H1 (cell line): ENCODE measurements around the gene HADHA. TPM values are rescaled to one million over a fixed set of nuclear protein-coding genes. Genes with fewer than 3 reads are reported as not detected.

Experiments
- CTCF ChIA-PET: fragments of 300-600 bp; sonication (Branson Sonifier 250); formaldehyde crosslinking; loops from one replicate; lab custom pipeline; 2021; ENCODE audit not compliant: partially characterized antibody; lab: Charles Lee
- POLR2A ChIA-PET: fragments of 300-600 bp; sonication (Branson Sonifier 250); formaldehyde crosslinking; loops from one replicate; lab custom pipeline; 2021; ENCODE audit warnings: inconsistent platforms; ENCODE audit not compliant: partially characterized antibody; lab: Charles Lee
- DNase-seq, 2 experiments: peaks; one replicate each; pipeline versions ENCODE4 v3.0.0 to v3.0.0-alpha.2; 2010 to 2022; ENCODE audit warnings: low spot score in 2 of 2, low read depth in 1 of 2, mixed read lengths in 1 of 2
- FAIRE-seq: peaks from 2 replicates; lab custom pipeline; 2011; peaks lifted over from hg19 to GRCh38; lab: Jason Lieb, UNC
- H2AFZ ChIP-seq: 2 replicates; pipeline ENCODE4 v1.8.1; 2012; ENCODE audit warnings: low read length, inconsistent platforms
- H2AK5ac ChIP-seq: 2 replicates; pipeline ENCODE4 v1.6.1; 2013; ENCODE audit warnings: low read depth, low read length
- H2BK120ac ChIP-seq: replicated peaks from 2 replicates; pipeline ENCODE3; 2013; ENCODE audit warnings: low read depth, low read length, inconsistent platforms
- H2BK12ac ChIP-seq: 2 replicates; pipeline ENCODE4 v1.6.1; 2013; ENCODE audit warnings: low read depth, low read length
- H2BK15ac ChIP-seq: 2 replicates; pipeline ENCODE4 v1.6.1; 2013; ENCODE audit warnings: low read length
- H2BK20ac ChIP-seq: 2 replicates; pipeline ENCODE4 v1.6.1; 2013; ENCODE audit warnings: low read length
- H2BK5ac ChIP-seq: 2 replicates; pipeline ENCODE4 v1.6.1; 2013; ENCODE audit warnings: low read depth, low read length
- H3K14ac ChIP-seq: 2 replicates; pipeline ENCODE4 v1.6.1; 2013; ENCODE audit warnings: inconsistent platforms; ENCODE audit not compliant: insufficient read length
- H3K18ac ChIP-seq: 2 replicates; pipeline ENCODE4 v1.6.1; 2013; ENCODE audit warnings: low read length; ENCODE audit errors: extremely low read depth
- H3K23ac ChIP-seq: 2 replicates; pipeline ENCODE4 v1.6.1; 2013; ENCODE audit warnings: inconsistent platforms; ENCODE audit not compliant: insufficient read length
- H3K23me2 ChIP-seq: 2 replicates; pipeline ENCODE4 v1.6.1; 2013; ENCODE audit warnings: low read depth, low read length
- H3K27ac ChIP-seq: 2 replicates; pipeline ENCODE4 v1.6.1; 2011; ENCODE audit warnings: low read depth, low read length, inconsistent platforms
- H3K27me3 ChIP-seq, 4 experiments: replicated peaks in 1 of 4; 1 replicate in 1 of 4; 2 replicates in 3 of 4; pipeline versions ENCODE4 v1.6.1 to v1.8.1; 2011 to 2013; ENCODE audit warnings: low read length in 3 of 4, mild to moderate bottlenecking in 3 of 4, inconsistent platforms in 2 of 4, mixed read lengths in 2 of 4, moderate library complexity in 1 of 4; ENCODE audit not compliant: control insufficient read depth in 3 of 4, insufficient read depth in 3 of 4; ENCODE audit errors: extremely low read depth in 1 of 4
- H3K36me3 ChIP-seq, 4 experiments: 2 replicates each; pipeline versions ENCODE4 v1.6.1 to v1.8.1; 2011 to 2013; ENCODE audit warnings: mild to moderate bottlenecking in 4 of 4, low read length in 3 of 4, moderate library complexity in 2 of 4, control low read depth in 1 of 4, inconsistent platforms in 1 of 4; ENCODE audit not compliant: insufficient read depth in 4 of 4, control insufficient read depth in 2 of 4
- H3K4ac ChIP-seq: replicated peaks from 2 replicates; pipeline ENCODE3; 2013; ENCODE audit warnings: low read length, low read depth, mixed read lengths, inconsistent platforms; ENCODE audit not compliant: insufficient read length
- H3K4me1 ChIP-seq, 4 experiments: replicated peaks in 1 of 4; 1 replicate in 1 of 4; 2 replicates in 3 of 4; pipeline versions ENCODE4 v1.6.1 to v1.8.1; 2011 to 2013; ENCODE audit warnings: low read length in 3 of 4, inconsistent platforms in 2 of 4, mixed read lengths in 1 of 4; ENCODE audit not compliant: insufficient read depth in 4 of 4, control insufficient read depth in 3 of 4
- H3K4me2 ChIP-seq, 2 experiments: 2 replicates each; pipeline versions ENCODE4 v1.6.1 to v1.8.1; 2011 to 2013; ENCODE audit warnings: low read depth in 2 of 2, low read length in 2 of 2, control low read depth in 1 of 2, inconsistent platforms in 1 of 2, mild to moderate bottlenecking in 1 of 2; ENCODE audit not compliant: insufficient read depth in 1 of 2
- H3K4me3 ChIP-seq, 4 experiments: fragments of 200-600, 300-600 bp in 1 of 4; sonication (generic), shearing (Covaris generic), sonication (Bioruptor Twin) in 1 of 4; 2 replicates each; pipeline versions ENCODE4 v1.5.1 to v1.8.1; 2011 to 2016; ENCODE audit warnings: low read length in 4 of 4, low read depth in 3 of 4, control low read depth in 2 of 4, inconsistent platforms in 2 of 4, mild to moderate bottlenecking in 2 of 4, mixed read lengths in 1 of 4, moderate library complexity in 1 of 4; ENCODE audit not compliant: insufficient read depth in 2 of 4; ENCODE audit errors: extremely low read depth in 1 of 4
- H3K56ac ChIP-seq: replicated peaks from 2 replicates; pipeline ENCODE3; 2013; ENCODE audit warnings: low read depth, mild to moderate bottlenecking, mixed read lengths, low read length, inconsistent platforms; ENCODE audit not compliant: insufficient read length
- H3K79me1 ChIP-seq: 2 replicates; pipeline ENCODE4 v1.6.1; 2013; ENCODE audit warnings: low read depth, low read length, control low read depth
- H3K79me2 ChIP-seq, 2 experiments: 2 replicates each; pipeline versions ENCODE4 v1.6.1 to v1.8.1; 2012 to 2013; ENCODE audit warnings: low read length in 2 of 2, mild to moderate bottlenecking in 2 of 2, inconsistent platforms in 1 of 2; ENCODE audit not compliant: insufficient read depth in 2 of 2, control insufficient read depth in 1 of 2
- H3K9ac ChIP-seq, 4 experiments: replicated peaks in 1 of 4; 1 replicate in 1 of 4; 2 replicates in 3 of 4; pipeline versions ENCODE4 v1.6.1 to v1.8.1; 2011 to 2013; ENCODE audit warnings: low read depth in 3 of 4, low read length in 3 of 4, control low read depth in 2 of 4, mild to moderate bottlenecking in 2 of 4, moderate library complexity in 2 of 4, inconsistent platforms in 1 of 4; ENCODE audit errors: extremely low read depth in 1 of 4
- H3K9me3 ChIP-seq, 2 experiments: 2 replicates each; pipeline versions ENCODE4 v1.6.1 to v1.8.1; 2012 to 2013; ENCODE audit warnings: mild to moderate bottlenecking in 2 of 2, moderate library complexity in 2 of 2, control low read depth in 1 of 2, inconsistent platforms in 1 of 2, low read depth in 1 of 2, low read length in 1 of 2, mixed read lengths in 1 of 2; ENCODE audit not compliant: insufficient read depth in 2 of 2
- H4K20me1 ChIP-seq, 2 experiments: replicated peaks in 1 of 2; 2 replicates each; pipeline versions ENCODE3 to v1.8.1; 2011 to 2013; ENCODE audit warnings: inconsistent platforms in 2 of 2, low read length in 2 of 2, mild to moderate bottlenecking in 1 of 2; ENCODE audit not compliant: insufficient read depth in 2 of 2, control insufficient read depth in 1 of 2
- H4K5ac ChIP-seq: 2 replicates; pipeline ENCODE4 v1.6.1; 2013; ENCODE audit warnings: low read length, low read depth, mixed read lengths, inconsistent platforms; ENCODE audit not compliant: insufficient read length
- H4K8ac ChIP-seq: 2 replicates; pipeline ENCODE4 v1.8.0; 2013; ENCODE audit warnings: mild to moderate bottlenecking, moderate library complexity, low read length, inconsistent platforms; ENCODE audit not compliant: insufficient read depth; ENCODE audit errors: extremely low read depth
- H4K91ac ChIP-seq: replicated peaks from 2 replicates; pipeline ENCODE3; 2013; ENCODE audit warnings: low read length, mixed read lengths, inconsistent platforms; ENCODE audit not compliant: insufficient read length
- CHD1 ChIP-seq: IDR thresholded peaks from 2 replicates; pipeline ENCODE4 v1.6.1; 2012; ENCODE audit warnings: low read depth, low read length, improper control_type of control experiment
- HDAC6 ChIP-seq: IDR thresholded peaks from one replicate; pipeline ENCODE4 v1.7.1; 2012; ENCODE audit warnings: low read depth, mild to moderate bottlenecking, inconsistent platforms, low read length, moderate library complexity
- MAFK ChIP-seq: IDR thresholded peaks from 2 replicates; pipeline ENCODE4 v1.6.1; 2012; ENCODE audit warnings: low read depth, mild to moderate bottlenecking, improper control_type of control experiment, low read length
- RFX5 ChIP-seq: IDR thresholded peaks from 2 replicates; pipeline ENCODE4 v1.6.1; 2011; ENCODE audit warnings: low read depth, low read length, improper control_type of control experiment, borderline replicate concordance
- RXRA ChIP-seq: IDR thresholded peaks from 2 replicates; pipeline ENCODE4 v1.6.1; 2011; ENCODE audit warnings: low read depth, mild to moderate bottlenecking, low read length, moderate library complexity; ENCODE audit not compliant: insufficient read depth
- TBP ChIP-seq: IDR thresholded peaks from 2 replicates; pipeline ENCODE4 v1.6.1; 2011; ENCODE audit warnings: low read depth, low read length, improper control_type of control experiment
- WGBS, 2 experiments: shearing (Covaris generic) in 1 of 2; methylation state at CpG; one replicate each; pipeline versions ENCODE4 v1.1.6 to v1.1.7; 2013 to 2015; ENCODE audit warnings: low lambda C conversion rate in 2 of 2, mixed read lengths in 2 of 2, inconsistent platforms in 1 of 2, low coverage in 1 of 2, missing lambda C conversion rate in 1 of 2; ENCODE audit not compliant: insufficient replicate concordance in 2 of 2, insufficient coverage in 1 of 2, insufficient read length in 1 of 2; ENCODE audit errors: extremely low coverage in 1 of 2, missing lambda C conversion rate in 1 of 2; 5-methylcytosine and 5-hydroxymethylcytosine counted together
- polyA plus RNA-seq, 7 experiments: library from polyadenylated mRNA; depleted of rRNA in 3 of 7; stranded (reverse) in 5 of 7; unstranded in 2 of 7; fragments of >200 nt in 5 of 7; fragments of 200-250 nt in 2 of 7; gene quantifications; 1 replicate in 5 of 7; 2 replicates in 1 of 7; 4 replicates in 1 of 7; pipeline versions ENCODE4 v1.2.1 to v1.2.3, GENCODE V29; 2011 to 2013; ENCODE audit warnings: missing spikeins in 2 of 7, mixed read lengths in 2 of 7
- total RNA-seq: library from RNA; stranded (reverse); fragmentation: NEBNext Ultra II Directional; extraction: Animal tissue kit (Norgen Biotek cat#: 25700); gene quantifications from 2 replicates; pipeline ENCODE4 v1.2.1, GENCODE V29; 2021
- TF ChIP-seq, protein P1 (sequence below): IDR thresholded peaks from 2 replicates; pipeline ENCODE4 v1.6.1; 2012; ENCODE audit warnings: inconsistent platforms
- TF ChIP-seq, protein P2 (sequence below): IDR thresholded peaks from 2 replicates; pipeline ENCODE4 v1.6.1; 2011; ENCODE audit warnings: low read depth, mild to moderate bottlenecking, low read length; ENCODE audit not compliant: insufficient read depth

HADHA gene
- total and polyA plus RNA-seq, 2 of the 8 experiments (the other 6 are each of a cell fraction or from before 2014, with no cell fraction given) = 64.6 to 131 TPM

DNA sequence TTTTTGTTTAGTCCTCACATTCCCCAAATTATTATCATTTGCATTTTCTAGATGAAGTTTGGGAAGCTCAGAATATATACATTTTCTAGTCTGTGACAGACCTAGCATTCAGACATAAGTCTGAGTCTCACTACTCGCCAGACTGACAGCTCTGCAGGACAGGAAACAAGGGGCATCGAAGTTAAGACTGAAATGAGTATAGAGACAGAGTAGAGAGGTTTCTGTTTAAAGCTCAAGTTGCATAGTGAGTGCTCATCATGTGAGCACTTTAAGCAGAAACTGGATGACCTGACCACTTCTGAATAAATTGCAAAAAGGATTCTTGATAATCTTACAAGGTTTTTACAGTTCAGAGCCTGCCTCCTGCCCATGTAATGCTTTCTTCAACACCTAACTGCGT lies 1.4 kb upstream of the HADHA start:
- Histone ChIP-seq H3K4me2 (peak overlapping the region; percentile 77 to 83), H3K9me3 (no peaks in the 10 kb centered on the region), H3K79me1 (no peaks in the 10 kb centered on the region; the same call in 1 of the 2 replicates), H2BK120ac (no peak overlapping the region), H3K14ac (no peak overlapping the region), H2BK20ac (no peak overlapping the region), H4K20me1 (no peaks in the 10 kb centered on the region), H2BK12ac (no peak overlapping the region), H3K56ac (no peak overlapping the region), H2BK15ac (no peak overlapping the region), H2AK5ac (no peak overlapping the region), H4K91ac (no peak overlapping the region), H3K27me3 (no peaks in the 10 kb centered on the region), H2BK5ac (no peak overlapping the region), H3K9ac (peak overlapping the region in 3 of 4 experiments; percentile 70 to 79 (median 71); a peak in 3 of 7 replicates), H3K18ac (no peak overlapping the region), H3K27ac (no peak overlapping the region), H3K23me2 (peaks cover 10% of the 10 kb centered on the region), H4K8ac (no peak overlapping the region), H3K79me2 (peaks cover 2 to 80% of the 10 kb centered on the region in 2 experiments; a peak in 3 of 4 replicates), H2AFZ (no peak overlapping the region), H3K4ac (no peak overlapping the region), H3K23ac (no peak overlapping the region), H3K4me3 (peak overlapping the region; percentile 77 to 98 (median 85)), H3K4me1 (peaks cover 0 to 6% (median 1%) of the 10 kb centered on the region in 4 experiments; a peak in 3 of 7 replicates), H4K5ac (no peak overlapping the region), H3K36me3 (no peaks in the 10 kb centered on the region)
- CTCF ChIA-PET = interaction anchor here (0.7 to 2.3 kb wide), 3 partner anchors 10 to 447 kb away, joined by 3 to 8 read pairs (median 5); partner anchors contain the start of gene KCNK3
- no peak for TF ChIP-seq RXRA
- TF ChIP-seq, protein P1, sequence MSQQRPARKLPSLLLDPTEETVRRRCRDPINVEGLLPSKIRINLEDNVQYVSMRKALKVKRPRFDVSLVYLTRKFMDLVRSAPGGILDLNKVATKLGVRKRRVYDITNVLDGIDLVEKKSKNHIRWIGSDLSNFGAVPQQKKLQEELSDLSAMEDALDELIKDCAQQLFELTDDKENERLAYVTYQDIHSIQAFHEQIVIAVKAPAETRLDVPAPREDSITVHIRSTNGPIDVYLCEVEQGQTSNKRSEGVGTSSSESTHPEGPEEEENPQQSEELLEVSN = no peak
- TF ChIP-seq MAFK = no peak
- TF ChIP-seq TBP = no peak
- TF ChIP-seq, protein P2, sequence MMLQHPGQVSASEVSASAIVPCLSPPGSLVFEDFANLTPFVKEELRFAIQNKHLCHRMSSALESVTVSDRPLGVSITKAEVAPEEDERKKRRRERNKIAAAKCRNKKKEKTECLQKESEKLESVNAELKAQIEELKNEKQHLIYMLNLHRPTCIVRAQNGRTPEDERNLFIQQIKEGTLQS = no peak
- no peak for TF ChIP-seq HDAC6
- TF ChIP-seq RFX5 = no peak
- TF ChIP-seq CHD1 = no peak
- DNase-seq (no peak), FAIRE-seq (no peak)
- 36% methylated on average over 3 of the region's 3 CpGs; no CpG with 5 or more reads in 1 of the 2 experiments for WGBS, 2 experiments
- POLR2A ChIA-PET = interaction anchor here (1.0 to 5.1 kb wide), 5 partner anchors 42 to 99 kb away, joined by 3 to 37 read pairs (median 4); partner anchors contain the start of gene SELENOI
